Activated naive CD4-positive, alpha-beta T cell treated with anti-CD3 and anti-CD28 coated beads for 36 hours (primary cell): ENCODE data around the gene FANCL. TPM values are rescaled to one million over a fixed set of nuclear protein-coding genes. Genes with fewer than 3 reads are reported as not detected.
"Not testable (repeated sequence)": the region's sequence is repeated elsewhere in the genome, so short reads cannot be mapped to it uniquely, and the experiment has no call there.

Experiments used
- CTCF ChIA-PET: fragments of 350-600 bp; sonication (Branson Sonifier 250); formaldehyde crosslinking; loops from one replicate; lab custom pipeline; 2021; ENCODE audit warnings: antibody characterized with exemption; lab: Charles Lee
- DNase-seq: peaks from one replicate; pipeline ENCODE4 v3.0.0-alpha.2; 2020
- H3K27ac Mint-ChIP-seq: one replicate; pipeline ENCODE4 v1.8.0; 2021; ENCODE audit warnings: mild to moderate bottlenecking, mixed read lengths
- H3K27me3 Mint-ChIP-seq: one replicate; pipeline ENCODE4 v1.8.0; 2021; ENCODE audit warnings: low read depth, mixed read lengths
- H3K36me3 Mint-ChIP-seq: one replicate; pipeline ENCODE4 v1.8.0; 2021; ENCODE audit warnings: low read depth, mixed read lengths
- H3K4me1 Mint-ChIP-seq: one replicate; pipeline ENCODE4 v1.8.0; 2021; ENCODE audit warnings: low read depth, mixed read lengths
- H3K4me3 Mint-ChIP-seq: one replicate; pipeline ENCODE4 v1.8.0; 2021; ENCODE audit warnings: mild to moderate bottlenecking, moderate library complexity, mixed read lengths
- H3K9me3 Mint-ChIP-seq: one replicate; pipeline ENCODE4 v1.8.0; 2021; ENCODE audit warnings: mixed read lengths
- intact Hi-C: fragments of 100-400 bp; cut with micrococcal nuclease; formaldehyde crosslinking; loops from one replicate; pipeline ENCODE4 v1.15.1; 2023
- total RNA-seq, 2 experiments: library from RNA; stranded (reverse); gene quantifications; one replicate each; pipeline ENCODE4 v1.2.3, GENCODE V29; 2021

FANCL gene
- 10 to 100 TPM; 14.3 to 16.3 TPM for total RNA-seq

- peaks cover 3% of the 10 kb centered on the region for H3K36me3 Mint-ChIP-seq
- H3K27me3 Mint-ChIP-seq: peaks cover 15% of the 10 kb centered on the region
- peak; percentile 81 for DNase-seq
- H3K4me1 Mint-ChIP-seq: peaks cover 26% of the 10 kb centered on the region
- CTCF ChIA-PET: interaction anchor here (0.5 kb wide), 1 partner anchor 247 kb away, joined by 3 read pairs; no protein-coding TSS in a partner anchor
- H3K4me3 Mint-ChIP-seq: peak within 1 kb of the TSS; percentile 84
- H3K27ac Mint-ChIP-seq: peak within 1 kb of the TSS; percentile 82
- intact Hi-C loops: loop anchor here (1.0 kb wide), 3 partner anchors 17 to 194 kb away; no protein-coding TSS in a partner anchor
- no peaks in the 10 kb centered on the region for H3K9me3 Mint-ChIP-seq
Measured at GRCh38 chr2:58240670-58241545, at the start of gene FANCL. TSS of gene FANCL (minus strand) at chr2:58241325. CDS start at chr2:58241313, 12 bp downstream.

GRCh38 chr2:58289029-58289428 is 47.9 kb upstream of the FANCL start:
- H3K36me3 Mint-ChIP-seq: no peaks in the 10 kb centered on the region
- no peaks in the 10 kb centered on the region for H3K4me1 Mint-ChIP-seq
- H3K27me3 Mint-ChIP-seq: peaks cover 15% of the 10 kb centered on the region
- no peak overlapping the region for H3K4me3 Mint-ChIP-seq
- intact Hi-C loops: no loop called here
- H3K27ac Mint-ChIP-seq: no peak overlapping the region
- no peaks in the 10 kb centered on the region for H3K9me3 Mint-ChIP-seq
- CTCF ChIA-PET: no interaction called here
- no peak for DNase-seq

- no peak for DNase-seq
- CTCF ChIA-PET: no interaction called here
- Mint-ChIP-seq H3K9me3 (no peaks in the 10 kb centered on the region), H3K27me3 (peaks cover 7% of the 10 kb centered on the region), H3K36me3 (no peaks in the 10 kb centered on the region), H3K4me1 (no peaks in the 10 kb centered on the region), H3K4me3 (no peak overlapping the region), H3K27ac (no peak overlapping the region)
- intact Hi-C loops: no loop called here
Measured at GRCh38 chr2:58283931-58284330, 42.8 kb upstream of the FANCL start.

GRCh38 chr2:58275144-58275543 is 34.0 kb upstream of the FANCL start:
- H3K27me3 Mint-ChIP-seq, H3K36me3 Mint-ChIP-seq, H3K9me3 Mint-ChIP-seq, intact Hi-C loops, H3K27ac Mint-ChIP-seq, CTCF ChIA-PET, DNase-seq, H3K4me3 Mint-ChIP-seq, H3K4me1 Mint-ChIP-seq: not testable (repeated sequence)

- Mint-ChIP-seq H3K4me1 (no peaks in the 10 kb centered on the region), H3K9me3 (no peaks in the 10 kb centered on the region), H3K27me3 (peaks cover 2% of the 10 kb centered on the region), H3K36me3 (no peaks in the 10 kb centered on the region), H3K27ac (no peak overlapping the region), H3K4me3 (no peak overlapping the region)
- CTCF ChIA-PET: interaction anchor here (0.6 kb wide), 1 partner anchor 176 kb away, joined by 3 read pairs; no protein-coding TSS in a partner anchor
- DNase-seq: no peak
- intact Hi-C loops: no loop called here
Measured at GRCh38 chr2:58271826-58272225, 30.7 kb upstream of the FANCL start.

- Mint-ChIP-seq H3K4me3 (no peak overlapping the region), H3K9me3 (no peaks in the 10 kb centered on the region), H3K36me3 (no peaks in the 10 kb centered on the region), H3K27me3 (no peaks in the 10 kb centered on the region), H3K4me1 (no peaks in the 10 kb centered on the region), H3K27ac (no peak overlapping the region)
- intact Hi-C loops: no loop called here
- CTCF ChIA-PET: no interaction called here
- DNase-seq: no peak
Measured at GRCh38 chr2:58268685-58269084, 27.6 kb upstream of the FANCL start.

- intact Hi-C loops: no loop called here
- CTCF ChIA-PET: no interaction called here
- Mint-ChIP-seq H3K27me3 (peaks cover 3% of the 10 kb centered on the region), H3K4me1 (no peaks in the 10 kb centered on the region), H3K9me3 (no peaks in the 10 kb centered on the region), H3K4me3 (no peak overlapping the region), H3K27ac (no peak overlapping the region), H3K36me3 (no peaks in the 10 kb centered on the region)
- DNase-seq: no peak
Measured at GRCh38 chr2:58266211-58266610, 25.1 kb upstream of the FANCL start.

GRCh38 chr2:58261209-58261608 is 20.1 kb upstream of the FANCL start:
- H3K4me1 Mint-ChIP-seq: peaks cover 6% of the 10 kb centered on the region
- CTCF ChIA-PET: no interaction called here
- peaks cover 6% of the 10 kb centered on the region for H3K9me3 Mint-ChIP-seq
- DNase-seq: no peak
- intact Hi-C loops: no loop called here
- H3K36me3 Mint-ChIP-seq: peaks cover 2% of the 10 kb centered on the region
- no peak overlapping the region for H3K4me3 Mint-ChIP-seq
- H3K27ac Mint-ChIP-seq: no peak overlapping the region
- H3K27me3 Mint-ChIP-seq: peaks cover 10% of the 10 kb centered on the region

GRCh38 chr2:58258456-58258855 is 17.3 kb upstream of the FANCL start:
- CTCF ChIA-PET, H3K36me3 Mint-ChIP-seq, H3K4me3 Mint-ChIP-seq, H3K9me3 Mint-ChIP-seq, H3K27ac Mint-ChIP-seq, H3K4me1 Mint-ChIP-seq: not testable (repeated sequence)
- peaks cover 16% of the 10 kb centered on the region for H3K27me3 Mint-ChIP-seq
- DNase-seq: peak; percentile 74
- intact Hi-C loops: loop anchor here (1.0 to 10.0 kb wide), 8 partner anchors 17 to 256 kb away; partner anchors contain the start of gene FANCL

GRCh38 chr2:58251331-58252201 is 10.4 kb upstream of the FANCL start:
- intact Hi-C loops: loop anchor here (10.0 kb wide), 1 partner anchor 263 kb away; no protein-coding TSS in a partner anchor
- not testable (repeated sequence) for H3K36me3 Mint-ChIP-seq, H3K27me3 Mint-ChIP-seq

GRCh38 chr2:58241546-58241864 is 380 bp upstream of the FANCL start:
- H3K4me3 Mint-ChIP-seq: peak overlapping the region; percentile 84
- no peaks in the 10 kb centered on the region for H3K9me3 Mint-ChIP-seq
- CTCF ChIA-PET: no interaction called here
- intact Hi-C loops: loop anchor here (1.0 kb wide), 3 partner anchors 17 to 194 kb away; no protein-coding TSS in a partner anchor
- peaks cover 16% of the 10 kb centered on the region for H3K27me3 Mint-ChIP-seq
- H3K27ac Mint-ChIP-seq: peak overlapping the region; percentile 82
- H3K4me1 Mint-ChIP-seq: peaks cover 23% of the 10 kb centered on the region
- peaks cover 3% of the 10 kb centered on the region for H3K36me3 Mint-ChIP-seq
- no peak for DNase-seq

More at GRCh38 chr2:58251331-58252201, 10.4 kb upstream of the FANCL start:
- CTCF ChIA-PET, DNase-seq, H3K4me3 Mint-ChIP-seq, H3K9me3 Mint-ChIP-seq, H3K4me1 Mint-ChIP-seq, H3K27ac Mint-ChIP-seq: not testable (repeated sequence)

- DNase-seq: no peak
- Mint-ChIP-seq H3K9me3 (no peaks in the 10 kb centered on the region), H3K4me3 (no peak overlapping the region), H3K36me3 (peaks cover 3% of the 10 kb centered on the region), H3K27ac (no peak overlapping the region), H3K27me3 (peaks cover 6% of the 10 kb centered on the region), H3K4me1 (peaks cover 28% of the 10 kb centered on the region)
- CTCF ChIA-PET: no interaction called here
- intact Hi-C loops: no loop called here
Measured at GRCh38 chr2:58239243-58239925, 1.7 kb downstream of the FANCL start.
